NCI-H2171 treated with DMSO at 0.1 percent for 48 hours (cell line): ENCODE data around the gene RTP3.

Experiments
- DNase-seq: peaks from one replicate; lab custom pipeline; 2025; lab: John Stamatoyannopoulos, UW

The RTP3 gene

GRCh38 chr3:46469680-46470357 lies 28.0 kb upstream of the RTP3 start:
- DNase-seq, result no peak

GRCh38 chr3:46470831-46471230 lies 26.9 kb upstream of the RTP3 start:
- DNase-seq, result no peak

GRCh38 chr3:46471371-46471914 lies 26.3 kb upstream of the RTP3 start:
- no peak for DNase-seq

- DNase-seq, result no peak
Observed at GRCh38 chr3:46472736-46473135, 25.0 kb upstream of the RTP3 start.

GRCh38 chr3:46477145-46477544 lies 20.6 kb upstream of the RTP3 start:
- DNase-seq, result no peak

- DNase-seq, result no peak
Observed at GRCh38 chr3:46477756-46478155, 20.0 kb upstream of the RTP3 start.

- no peak for DNase-seq
Observed at GRCh38 chr3:46478341-46478740, 19.4 kb upstream of the RTP3 start.

GRCh38 chr3:46479021-46479420 lies 18.8 kb upstream of the RTP3 start:
- no peak for DNase-seq

- DNase-seq, result no peak
Observed at GRCh38 chr3:46479696-46480095, 18.1 kb upstream of the RTP3 start.

GRCh38 chr3:46480491-46481195 lies 17.1 kb upstream of the RTP3 start:
- no peak for DNase-seq

- DNase-seq, result no peak
Observed at GRCh38 chr3:46481636-46482035, 16.1 kb upstream of the RTP3 start.

- DNase-seq, result no peak
Observed at GRCh38 chr3:46482632-46483350, 15.0 kb upstream of the RTP3 start.

- DNase-seq, result no peak
Observed at GRCh38 chr3:46483825-46484224, 14.0 kb upstream of the RTP3 start.

- DNase-seq, result no peak
Observed at GRCh38 chr3:46484388-46484787, 13.4 kb upstream of the RTP3 start.

GRCh38 chr3:46484911-46485778 lies 12.6 kb upstream of the RTP3 start:
- DNase-seq, result peak; percentile 60

GRCh38 chr3:46485779-46486175 lies 12.0 kb upstream of the RTP3 start:
- no peak for DNase-seq

GRCh38 chr3:46488735-46489361 lies 8.9 kb upstream of the RTP3 start:
- DNase-seq, result peak; percentile 39

- no peak for DNase-seq
Observed at GRCh38 chr3:46489381-46489780, 8.4 kb upstream of the RTP3 start.

GRCh38 chr3:46489875-46490274 lies 7.9 kb upstream of the RTP3 start:
- no peak for DNase-seq

GRCh38 chr3:46490338-46491084 lies 7.3 kb upstream of the RTP3 start:
- DNase-seq, result no peak
